Lung (tissue), 12 donors: Measurements from ENCODE around the gene PCDHGB2. TPM values are rescaled to one million over a fixed set of nuclear protein-coding genes. Genes with fewer than 3 reads are reported as not detected.
"Not testable (repeated sequence)": the region's sequence is repeated elsewhere in the genome, so short reads cannot be mapped to it uniquely, and the experiment has no call there.

Experiments
- ATAC-seq: fragments of 200-7000 bp; cut with Tn5 transposase; one replicate; pipeline ENCODE4 v1.9.1; 2020; ENCODE audit warnings: moderate number of reproducible peaks; ENCODE audit not compliant: insufficient read depth, low FRiP score
- DNase-seq, 3 donors: peaks; one replicate each; pipeline ENCODE4 v3.0.0-alpha.2; 2013 to 2017
- H3K27ac ChIP-seq, 2 donors: one replicate each; pipeline ENCODE4 v1.5.1; 2013; ENCODE audit warnings: mild to moderate bottlenecking in 2 of 2, moderate library complexity in 2 of 2, control low read depth in 1 of 2, inconsistent platforms in 1 of 2, low read depth in 1 of 2, low read length in 1 of 2
- H3K27me3 ChIP-seq, 3 donors: one replicate each; pipeline ENCODE4 v1.5.1; 2013; ENCODE audit warnings: low read length in 2 of 3; ENCODE audit not compliant: control insufficient read depth in 3 of 3, insufficient read depth in 3 of 3
- H3K36me3 ChIP-seq, 4 donors: one replicate each; pipeline ENCODE4 v1.5.1; 2013; ENCODE audit warnings: low read length in 4 of 4, mild to moderate bottlenecking in 1 of 4, moderate library complexity in 1 of 4; ENCODE audit not compliant: control insufficient read depth in 4 of 4, insufficient read depth in 4 of 4
- H3K4me1 ChIP-seq, 5 donors: one replicate each; pipeline ENCODE4 v1.5.1; 2013; ENCODE audit warnings: low read length in 5 of 5, mild to moderate bottlenecking in 2 of 5, moderate library complexity in 1 of 5; ENCODE audit not compliant: control insufficient read depth in 5 of 5, insufficient read depth in 5 of 5
- H3K4me3 ChIP-seq: one replicate; pipeline ENCODE4 v1.5.1; 2013; ENCODE audit warnings: mild to moderate bottlenecking, control low read depth, moderate library complexity
- H3K9ac ChIP-seq, 2 donors: one replicate each; pipeline ENCODE4 v1.5.1; 2013; ENCODE audit warnings: low read length in 2 of 2, control low read depth in 1 of 2; ENCODE audit not compliant: insufficient read depth in 1 of 2
- H3K9me3 ChIP-seq, 4 donors: one replicate each; pipeline ENCODE4 v1.5.1; 2013; ENCODE audit warnings: low read length in 3 of 4, mild to moderate bottlenecking in 1 of 4, moderate library complexity in 1 of 4; ENCODE audit not compliant: control insufficient read depth in 4 of 4, insufficient read depth in 3 of 4
- whole genome bisulfite sequencing, 2 donors: extraction: QIAGEN DNeasy Blood & Tissue Kit; methylation state at CpG; one replicate each; pipeline ENCODE4 v1.1.7; 2013; 5-methylcytosine and 5-hydroxymethylcytosine counted together
- polyA plus RNA-seq, 2 donors: library from polyadenylated mRNA; stranded (reverse); fragments of 200-250 nt; gene quantifications; one replicate each; pipeline ENCODE4 v1.2.1, GENCODE V29; 2013
- total RNA-seq, 2 donors: library from RNA; depleted of rRNA in 1 of 2; stranded (reverse); fragments of >200 nt in 1 of 2; gene quantifications; one replicate each; pipeline ENCODE4 v1.2.1, GENCODE V29; 2014 to 2021
- TF ChIP-seq, protein P1 (sequence below): IDR thresholded peaks from 2 replicates; pipeline ENCODE4 v1.5.1; 2012; ENCODE audit warnings: mild to moderate bottlenecking; ENCODE audit errors: control extremely low read depth, extremely low read depth
- donor health status: control.
- donor health status: control.
- donor health status: Bipolar disorder and iron deficiency.
- donor health status: healthy.
- donor health status: DM: yes; HTN: yes; CAD: no.

PCDHGB2 gene
- total and polyA plus RNA-seq, 4 donors: 0.28 to 10.1 (median 2.5) TPM

DNA sequence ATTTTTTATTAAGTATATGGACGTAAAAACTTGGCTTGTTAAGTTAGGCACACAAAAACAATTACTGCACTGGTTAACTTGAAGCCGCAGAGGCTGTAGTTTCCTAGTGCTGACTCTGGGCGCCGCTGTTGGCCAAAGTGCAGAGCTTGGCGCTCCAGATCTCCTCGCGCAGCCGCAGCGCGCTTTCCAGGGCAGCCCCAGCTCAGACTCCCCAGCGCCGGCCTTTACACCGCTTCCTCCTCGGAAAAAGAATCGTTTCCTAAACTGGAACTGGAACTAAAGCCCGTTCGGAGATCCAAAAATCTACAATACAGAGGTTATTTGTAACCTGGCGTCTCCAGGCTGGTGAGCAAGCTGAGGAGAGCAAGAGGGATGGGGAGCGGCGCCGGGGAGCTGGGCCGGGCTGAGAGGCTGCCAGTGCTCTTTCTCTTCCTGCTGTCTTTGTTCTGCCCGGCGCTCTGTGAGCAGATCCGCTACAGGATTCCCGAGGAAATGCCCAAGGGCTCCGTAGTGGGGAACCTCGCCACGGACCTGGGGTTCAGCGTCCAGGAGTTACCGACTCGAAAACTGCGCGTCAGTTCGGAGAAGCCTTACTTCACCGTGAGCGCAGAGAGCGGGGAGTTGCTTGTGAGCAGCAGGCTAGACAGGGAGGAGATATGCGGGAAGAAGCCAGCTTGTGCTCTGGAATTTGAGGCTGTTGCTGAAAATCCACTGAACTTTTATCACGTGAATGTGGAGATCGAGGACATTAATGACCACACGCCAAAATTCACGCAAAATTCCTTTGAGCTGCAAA, 38.2 kb downstream of the PCDHGB2 start, which contains the start of gene PCDHGB5:
Gene PCDHGB5 (plus strand): TSS at position 192 of the 796 bp plus-strand sequence. CDS start 181 bp downstream, at position 373.
- TF ChIP-seq, protein P1, sequence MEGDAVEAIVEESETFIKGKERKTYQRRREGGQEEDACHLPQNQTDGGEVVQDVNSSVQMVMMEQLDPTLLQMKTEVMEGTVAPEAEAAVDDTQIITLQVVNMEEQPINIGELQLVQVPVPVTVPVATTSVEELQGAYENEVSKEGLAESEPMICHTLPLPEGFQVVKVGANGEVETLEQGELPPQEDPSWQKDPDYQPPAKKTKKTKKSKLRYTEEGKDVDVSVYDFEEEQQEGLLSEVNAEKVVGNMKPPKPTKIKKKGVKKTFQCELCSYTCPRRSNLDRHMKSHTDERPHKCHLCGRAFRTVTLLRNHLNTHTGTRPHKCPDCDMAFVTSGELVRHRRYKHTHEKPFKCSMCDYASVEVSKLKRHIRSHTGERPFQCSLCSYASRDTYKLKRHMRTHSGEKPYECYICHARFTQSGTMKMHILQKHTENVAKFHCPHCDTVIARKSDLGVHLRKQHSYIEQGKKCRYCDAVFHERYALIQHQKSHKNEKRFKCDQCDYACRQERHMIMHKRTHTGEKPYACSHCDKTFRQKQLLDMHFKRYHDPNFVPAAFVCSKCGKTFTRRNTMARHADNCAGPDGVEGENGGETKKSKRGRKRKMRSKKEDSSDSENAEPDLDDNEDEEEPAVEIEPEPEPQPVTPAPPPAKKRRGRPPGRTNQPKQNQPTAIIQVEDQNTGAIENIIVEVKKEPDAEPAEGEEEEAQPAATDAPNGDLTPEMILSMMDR: peak; percentile 22
- H3K36me3 ChIP-seq, H3K27ac ChIP-seq, H3K27me3 ChIP-seq, H3K4me1 ChIP-seq, H3K9ac ChIP-seq, H3K4me3 ChIP-seq: not testable (repeated sequence)
- DNase-seq (peak in 2 of 3 donors; percentile 31 to 44), ATAC-seq (peak; percentile 62)
- WGBS, 2 donors: 5% methylated on average over 20 to 24 of the region's 43 CpGs
- peaks cover 3 to 38% (median 22%) of the 10 kb centered on the region in 4 donors for H3K9me3 ChIP-seq

DNA sequence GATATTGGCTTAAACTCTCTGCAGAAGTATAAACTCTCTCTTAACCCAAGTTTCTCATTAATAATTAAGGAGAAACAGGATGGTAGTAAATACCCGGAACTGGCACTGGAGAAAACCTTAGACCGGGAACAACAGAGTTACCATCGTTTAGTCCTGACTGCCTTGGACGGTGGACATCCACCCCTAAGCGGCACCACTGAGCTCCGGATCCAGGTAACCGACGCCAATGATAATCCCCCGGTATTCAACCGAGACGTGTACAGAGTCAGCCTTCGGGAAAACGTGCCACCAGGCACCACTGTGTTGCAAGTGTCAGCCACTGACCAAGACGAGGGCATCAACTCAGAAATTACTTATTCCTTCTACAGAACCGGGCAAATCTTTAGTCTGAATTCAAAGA, 38.8 kb downstream of the PCDHGB2 start:
- peaks cover 3 to 40% (median 24%) of the 10 kb centered on the region in 4 donors for H3K9me3 ChIP-seq
- peaks cover 0 to 3% (median 0%) of the 10 kb centered on the region in 5 donors for H3K4me1 ChIP-seq
- H3K27ac ChIP-seq: no peak overlapping the region
- H3K36me3 ChIP-seq: peaks cover 0 to 5% (median 0%) of the 10 kb centered on the region in 4 donors
- ATAC-seq (no peak), DNase-seq (no peak)
- H3K27me3 ChIP-seq: no peaks in the 10 kb centered on the region
- TF ChIP-seq, protein P1: no peak
- no peak overlapping the region for H3K9ac ChIP-seq
- H3K4me3 ChIP-seq: no peak overlapping the region
- 23 to 30% methylated on average over 15 of the region's 15 CpGs for WGBS, 2 donors

DNA sequence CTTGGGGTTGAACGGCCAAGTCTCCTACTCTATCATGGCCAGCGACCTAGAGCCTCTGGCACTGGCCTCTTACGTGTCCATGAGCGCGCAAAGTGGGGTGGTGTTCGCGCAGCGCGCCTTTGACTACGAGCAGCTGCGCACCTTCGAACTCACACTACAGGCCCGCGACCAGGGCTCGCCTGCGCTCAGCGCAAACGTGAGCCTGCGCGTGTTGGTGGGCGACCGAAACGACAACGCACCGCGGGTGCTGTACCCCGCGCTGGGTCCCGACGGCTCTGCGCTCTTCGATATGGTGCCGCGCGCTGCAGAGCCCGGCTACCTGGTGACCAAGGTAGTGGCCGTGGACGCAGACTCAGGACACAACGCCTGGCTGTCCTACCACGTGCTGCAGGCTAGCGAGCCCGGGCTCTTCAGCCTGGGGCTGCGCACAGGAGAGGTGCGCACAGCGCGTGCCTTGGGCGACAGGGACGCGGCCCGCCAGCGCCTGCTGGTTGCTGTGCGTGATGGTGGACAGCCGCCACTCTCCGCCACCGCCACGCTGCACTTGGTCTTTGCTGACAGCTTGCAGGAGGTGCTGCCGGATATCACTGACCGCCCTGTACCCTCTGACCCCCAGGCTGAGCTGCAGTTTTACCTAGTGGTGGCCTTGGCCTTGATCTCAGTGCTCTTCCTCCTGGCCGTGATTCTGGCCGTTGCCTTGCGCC, 39.9 kb downstream of the PCDHGB2 start:
- H3K4me3 ChIP-seq: no peak overlapping the region
- ATAC-seq: no peak
- DNase-seq: no peak
- H3K4me1 ChIP-seq: peaks cover 0 to 3% (median 0%) of the 10 kb centered on the region in 5 donors
- H3K27ac ChIP-seq: no peak overlapping the region
- TF ChIP-seq, protein P1: no peak
- 24 to 25% methylated on average over 61 of the region's 61 CpGs for WGBS, 2 donors
- H3K9me3 ChIP-seq: peaks cover 3 to 40% (median 24%) of the 10 kb centered on the region in 4 donors
- no peak overlapping the region for H3K9ac ChIP-seq
- peaks cover 0 to 3% (median 0%) of the 10 kb centered on the region in 4 donors for H3K36me3 ChIP-seq
- H3K27me3 ChIP-seq: no peaks in the 10 kb centered on the region
